Body of pancreas (tissue), 4 donors: ENCODE measurements around the gene TRAK2.

Experiments used
- CTCF ChIP-seq, 7 experiments: fragments of 450-650 bp in 4 of 7; fragments of 200-600 bp in 3 of 7; sonication (generic) in 3 of 7; IDR thresholded peaks; one replicate each; pipeline ENCODE4 v1.5.1; 2016 to 2019; ENCODE audit warnings: antibody characterized with exemption in 7 of 7
- POLR2A ChIP-seq, 3 donors: fragments of 450-650 bp; IDR thresholded peaks; one replicate each; pipeline ENCODE4 v1.6.1; 2016; ENCODE audit warnings: antibody characterized with exemption in 3 of 3, mild to moderate bottlenecking in 2 of 3

GRCh38 chr2:201452922-201453643 is 1.8 kb upstream of the TRAK2 start:
- no peak for TF ChIP-seq CTCF (IDR thresholded peaks at IDR 0.05)
- no peak for TF ChIP-seq POLR2A (IDR thresholded peaks at IDR 0.05)
